Lung (tissue), 12 donors: ENCODE data around the gene TWIST2. TPM values are rescaled to one million over a fixed set of nuclear protein-coding genes. Genes with fewer than 3 reads are reported as not detected.
A peak's percentile ranks its signal among the peaks of the same experiment; 100 is the strongest.

Experiments
- ATAC-seq: fragments of 200-7000 bp; cut with Tn5 transposase; one replicate; pipeline ENCODE4 v1.9.1; 2020; ENCODE audit warnings: moderate number of reproducible peaks; ENCODE audit not compliant: insufficient read depth, low FRiP score
- DNase-seq, 3 donors: peaks; one replicate each; pipeline ENCODE4 v3.0.0-alpha.2; 2013 to 2017
- H3K27ac ChIP-seq, 2 donors: one replicate each; pipeline ENCODE4 v1.5.1; 2013; ENCODE audit warnings: mild to moderate bottlenecking in 2 of 2, moderate library complexity in 2 of 2, control low read depth in 1 of 2, inconsistent platforms in 1 of 2, low read depth in 1 of 2, low read length in 1 of 2
- H3K27me3 ChIP-seq, 3 donors: one replicate each; pipeline ENCODE4 v1.5.1; 2013; ENCODE audit warnings: low read length in 2 of 3; ENCODE audit not compliant: control insufficient read depth in 3 of 3, insufficient read depth in 3 of 3
- H3K36me3 ChIP-seq, 4 donors: one replicate each; pipeline ENCODE4 v1.5.1; 2013; ENCODE audit warnings: low read length in 4 of 4, mild to moderate bottlenecking in 1 of 4, moderate library complexity in 1 of 4; ENCODE audit not compliant: control insufficient read depth in 4 of 4, insufficient read depth in 4 of 4
- H3K4me1 ChIP-seq, 5 donors: one replicate each; pipeline ENCODE4 v1.5.1; 2013; ENCODE audit warnings: low read length in 5 of 5, mild to moderate bottlenecking in 2 of 5, moderate library complexity in 1 of 5; ENCODE audit not compliant: control insufficient read depth in 5 of 5, insufficient read depth in 5 of 5
- H3K4me3 ChIP-seq: one replicate; pipeline ENCODE4 v1.5.1; 2013; ENCODE audit warnings: mild to moderate bottlenecking, control low read depth, moderate library complexity
- H3K9ac ChIP-seq, 2 donors: one replicate each; pipeline ENCODE4 v1.5.1; 2013; ENCODE audit warnings: low read length in 2 of 2, control low read depth in 1 of 2; ENCODE audit not compliant: insufficient read depth in 1 of 2
- H3K9me3 ChIP-seq, 4 donors: one replicate each; pipeline ENCODE4 v1.5.1; 2013; ENCODE audit warnings: low read length in 3 of 4, mild to moderate bottlenecking in 1 of 4, moderate library complexity in 1 of 4; ENCODE audit not compliant: control insufficient read depth in 4 of 4, insufficient read depth in 3 of 4
- WGBS, 2 donors: extraction: QIAGEN DNeasy Blood & Tissue Kit; methylation state at CpG; one replicate each; pipeline ENCODE4 v1.1.7; 2013; 5-methylcytosine and 5-hydroxymethylcytosine counted together
- polyA plus RNA-seq, 2 donors: library from polyadenylated mRNA; stranded (reverse); fragments of 200-250 nt; gene quantifications; one replicate each; pipeline ENCODE4 v1.2.1, GENCODE V29; 2013
- total RNA-seq, 2 donors: library from RNA; depleted of rRNA in 1 of 2; stranded (reverse); fragments of >200 nt in 1 of 2; gene quantifications; one replicate each; pipeline ENCODE4 v1.2.1, GENCODE V29; 2014 to 2021
- TF ChIP-seq, protein P1 (sequence below): IDR thresholded peaks from 2 replicates; pipeline ENCODE4 v1.5.1; 2012; ENCODE audit warnings: mild to moderate bottlenecking; ENCODE audit errors: control extremely low read depth, extremely low read depth
- donor health status: control.
- donor health status: control.
- donor health status: Bipolar disorder and iron deficiency.
- donor health status: healthy.
- donor health status: DM: yes; HTN: yes; CAD: no.

Gene TWIST2
- total and polyA plus RNA-seq, 4 donors: 10.1 to 14.8 (median 11.7) TPM

DNA sequence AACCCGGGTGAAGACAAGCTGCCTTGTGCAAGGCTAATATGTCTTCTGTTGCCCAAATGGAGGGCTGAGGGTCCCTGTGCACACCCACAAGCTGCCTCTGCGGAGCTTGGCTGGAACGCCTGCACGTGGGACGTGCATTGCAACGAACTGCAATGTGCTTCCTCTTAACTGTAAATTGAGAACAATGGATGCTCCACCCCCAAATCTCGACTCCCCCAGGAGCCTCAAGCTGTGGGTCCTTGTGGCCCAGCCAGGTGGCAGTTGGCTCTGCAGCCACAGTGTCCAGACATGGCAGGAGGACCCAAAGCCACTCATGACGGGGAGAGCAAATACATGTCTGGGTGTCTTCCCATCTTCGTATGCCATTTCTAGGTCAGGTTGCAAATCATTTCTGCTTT, 90.1 kb downstream of the TWIST2 start:
- ATAC-seq (no peak), DNase-seq (no peak)
- TF ChIP-seq, protein P1, sequence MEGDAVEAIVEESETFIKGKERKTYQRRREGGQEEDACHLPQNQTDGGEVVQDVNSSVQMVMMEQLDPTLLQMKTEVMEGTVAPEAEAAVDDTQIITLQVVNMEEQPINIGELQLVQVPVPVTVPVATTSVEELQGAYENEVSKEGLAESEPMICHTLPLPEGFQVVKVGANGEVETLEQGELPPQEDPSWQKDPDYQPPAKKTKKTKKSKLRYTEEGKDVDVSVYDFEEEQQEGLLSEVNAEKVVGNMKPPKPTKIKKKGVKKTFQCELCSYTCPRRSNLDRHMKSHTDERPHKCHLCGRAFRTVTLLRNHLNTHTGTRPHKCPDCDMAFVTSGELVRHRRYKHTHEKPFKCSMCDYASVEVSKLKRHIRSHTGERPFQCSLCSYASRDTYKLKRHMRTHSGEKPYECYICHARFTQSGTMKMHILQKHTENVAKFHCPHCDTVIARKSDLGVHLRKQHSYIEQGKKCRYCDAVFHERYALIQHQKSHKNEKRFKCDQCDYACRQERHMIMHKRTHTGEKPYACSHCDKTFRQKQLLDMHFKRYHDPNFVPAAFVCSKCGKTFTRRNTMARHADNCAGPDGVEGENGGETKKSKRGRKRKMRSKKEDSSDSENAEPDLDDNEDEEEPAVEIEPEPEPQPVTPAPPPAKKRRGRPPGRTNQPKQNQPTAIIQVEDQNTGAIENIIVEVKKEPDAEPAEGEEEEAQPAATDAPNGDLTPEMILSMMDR: no peak
- Histone ChIP-seq H3K9me3 (peaks cover 0 to 5% (median 0%) of the 10 kb centered on the region in 4 donors), H3K36me3 (no peaks in the 10 kb centered on the region), H3K27me3 (no peaks in the 10 kb centered on the region), H3K4me1 (peaks cover 0 to 6% (median 0%) of the 10 kb centered on the region in 5 donors), H3K27ac (no peak overlapping the region), H3K9ac (no peak overlapping the region), H3K4me3 (no peak overlapping the region)
- WGBS, 2 donors: 62 to 73% methylated on average over 9 of the region's 9 CpGs

DNA sequence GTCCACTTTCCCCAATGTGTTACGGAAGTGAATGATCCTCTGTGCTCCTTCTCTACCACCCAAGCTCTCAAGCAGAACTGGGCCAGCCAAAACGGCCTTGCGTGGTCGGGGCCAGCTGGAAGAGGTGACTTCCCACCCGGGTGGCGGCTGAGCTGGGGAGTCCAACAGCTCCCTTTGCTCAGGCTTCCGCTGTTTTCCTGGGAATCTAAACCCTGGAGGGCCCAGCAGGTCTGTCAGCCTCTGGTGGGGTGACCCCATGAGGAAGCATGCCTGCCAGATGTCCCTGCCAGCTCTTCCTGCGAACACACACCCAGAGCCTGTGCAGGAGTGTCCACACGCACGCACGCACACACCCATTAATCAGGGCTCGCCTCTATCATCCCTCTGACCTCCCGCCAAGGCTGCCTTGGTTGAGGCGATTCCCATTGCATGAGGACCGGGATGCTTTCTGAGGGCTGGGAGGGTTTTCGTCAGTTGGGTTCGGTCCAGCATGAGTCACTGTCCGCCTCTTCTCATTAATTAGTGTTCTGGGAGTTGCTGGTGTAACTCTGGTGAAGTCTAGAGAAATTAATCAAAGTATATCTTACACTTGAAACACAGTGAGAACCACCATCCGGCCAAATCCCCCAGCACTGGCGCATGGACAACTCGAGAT, 90.6 kb downstream of the TWIST2 start:
- Histone ChIP-seq H3K9me3 (peaks cover 0 to 5% (median 0%) of the 10 kb centered on the region in 4 donors), H3K9ac (no peak overlapping the region), H3K4me3 (no peak overlapping the region), H3K27ac (peak overlapping the region in 1 of 2 donors; percentile 6), H3K4me1 (peaks cover 0 to 6% (median 0%) of the 10 kb centered on the region in 5 donors), H3K36me3 (no peaks in the 10 kb centered on the region), H3K27me3 (no peaks in the 10 kb centered on the region)
- DNase-seq: peak in 2 of 3 donors; percentile 23 to 54
- TF ChIP-seq, protein P1: no peak
- 76 to 85% methylated on average over 21 of the region's 21 CpGs for WGBS, 2 donors
- peak; percentile 48 for ATAC-seq

DNA sequence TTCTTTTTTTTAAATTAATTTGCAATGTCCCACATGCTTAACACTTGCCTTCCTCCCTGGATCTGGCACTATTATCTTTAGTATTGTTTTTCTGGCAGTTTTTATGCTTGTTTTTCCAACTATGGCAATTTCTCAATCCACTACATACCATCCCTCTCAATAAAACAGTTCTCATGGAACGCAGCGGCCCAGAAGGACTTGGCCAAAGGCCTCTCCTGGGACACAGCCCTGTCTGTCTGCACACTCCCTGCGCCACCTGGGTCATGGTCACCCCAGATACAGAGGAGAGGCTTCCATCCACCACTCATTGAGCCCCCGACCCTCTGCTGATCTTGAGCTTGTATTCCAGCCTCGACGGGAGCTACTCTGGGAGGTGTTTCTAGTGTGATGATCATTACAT, 91.2 kb downstream of the TWIST2 start:
- Histone ChIP-seq H3K27me3 (no peaks in the 10 kb centered on the region), H3K4me3 (no peak overlapping the region), H3K9me3 (peaks cover 0 to 3% (median 0%) of the 10 kb centered on the region in 4 donors), H3K36me3 (no peaks in the 10 kb centered on the region), H3K4me1 (peaks cover 0 to 6% (median 0%) of the 10 kb centered on the region in 5 donors), H3K9ac (no peak overlapping the region), H3K27ac (no peak overlapping the region)
- ATAC-seq (no peak), DNase-seq (no peak)
- TF ChIP-seq, protein P1: no peak
- whole genome bisulfite sequencing, 2 donors: 82 to 91% methylated on average over 6 of the region's 6 CpGs
